Measurements from ENCODE around the gene ZNF641. TPM values are rescaled to one million over a fixed set of nuclear protein-coding genes. Genes with fewer than 3 reads are reported as not detected.
"Not testable (repeated sequence)": the region's sequence is repeated elsewhere in the genome, so short reads cannot be mapped to it uniquely, and the experiment has no call there.

The ZNF641 gene
- total and polyA plus RNA-seq, 8 donors, result 17.5 to 32.6 (median 27.3) TPM

DNA sequence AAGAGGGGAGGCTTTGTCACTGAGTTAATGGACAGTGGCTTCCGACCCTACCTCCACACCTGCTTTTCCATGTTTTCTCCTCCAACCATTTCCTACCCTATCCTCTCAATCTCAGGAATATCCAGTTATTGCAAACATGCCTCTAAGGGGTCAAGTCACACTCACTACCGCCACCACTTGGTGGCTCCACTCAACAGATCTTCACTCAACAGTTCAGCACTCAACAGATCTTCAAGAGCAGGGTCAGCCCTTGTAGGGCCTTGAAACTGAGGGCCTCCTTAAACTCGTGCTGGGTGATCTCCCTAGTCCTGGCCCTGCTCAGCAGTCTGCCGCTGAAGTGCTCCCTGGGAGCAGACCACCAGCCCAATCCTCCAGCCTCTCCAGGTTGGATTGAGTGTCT is 14.2 kb downstream of the ZNF641 start:
- Histone ChIP-seq H3K4me3 (no peak overlapping the region), H3K9me3 (no peaks in the 10 kb centered on the region), H3K4me1 (peaks cover 0 to 4% of the 10 kb centered on the region in 2 donors), H3K27me3 (no peaks in the 10 kb centered on the region), H3K36me3 (peaks cover 0 to 23% of the 10 kb centered on the region in 2 donors), H3K27ac (no peak overlapping the region)
- peak; percentile 78 for ATAC-seq
- TF ChIP-seq, protein P1, sequence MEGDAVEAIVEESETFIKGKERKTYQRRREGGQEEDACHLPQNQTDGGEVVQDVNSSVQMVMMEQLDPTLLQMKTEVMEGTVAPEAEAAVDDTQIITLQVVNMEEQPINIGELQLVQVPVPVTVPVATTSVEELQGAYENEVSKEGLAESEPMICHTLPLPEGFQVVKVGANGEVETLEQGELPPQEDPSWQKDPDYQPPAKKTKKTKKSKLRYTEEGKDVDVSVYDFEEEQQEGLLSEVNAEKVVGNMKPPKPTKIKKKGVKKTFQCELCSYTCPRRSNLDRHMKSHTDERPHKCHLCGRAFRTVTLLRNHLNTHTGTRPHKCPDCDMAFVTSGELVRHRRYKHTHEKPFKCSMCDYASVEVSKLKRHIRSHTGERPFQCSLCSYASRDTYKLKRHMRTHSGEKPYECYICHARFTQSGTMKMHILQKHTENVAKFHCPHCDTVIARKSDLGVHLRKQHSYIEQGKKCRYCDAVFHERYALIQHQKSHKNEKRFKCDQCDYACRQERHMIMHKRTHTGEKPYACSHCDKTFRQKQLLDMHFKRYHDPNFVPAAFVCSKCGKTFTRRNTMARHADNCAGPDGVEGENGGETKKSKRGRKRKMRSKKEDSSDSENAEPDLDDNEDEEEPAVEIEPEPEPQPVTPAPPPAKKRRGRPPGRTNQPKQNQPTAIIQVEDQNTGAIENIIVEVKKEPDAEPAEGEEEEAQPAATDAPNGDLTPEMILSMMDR (IDR thresholded peaks at IDR 0.05), result no peak
- intact Hi-C loops (cut with DNase I), result no loop called here
- DNase-seq, result peak in 1 of 4 donors; percentile 28

DNA sequence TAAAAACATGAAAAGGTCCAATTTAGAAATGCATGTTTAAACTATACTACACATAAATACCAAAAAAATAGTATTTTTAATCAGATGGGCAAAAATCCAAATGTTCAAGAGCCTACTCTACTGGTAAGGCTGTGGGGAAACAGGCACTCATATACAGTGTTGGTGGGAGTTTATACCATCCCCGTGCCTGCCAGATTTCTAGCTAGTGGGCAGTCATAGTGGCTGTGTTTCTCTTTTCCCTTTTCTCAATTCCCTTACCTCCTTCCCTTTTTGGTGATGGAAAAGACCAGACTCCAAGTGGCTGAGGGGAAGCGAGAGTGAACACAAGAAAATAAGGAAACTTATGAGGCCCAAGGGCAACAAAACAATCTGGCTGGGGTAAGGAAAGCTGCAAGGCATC is 14.7 kb downstream of the ZNF641 start:
- ATAC-seq, result peak; percentile 60

DNA sequence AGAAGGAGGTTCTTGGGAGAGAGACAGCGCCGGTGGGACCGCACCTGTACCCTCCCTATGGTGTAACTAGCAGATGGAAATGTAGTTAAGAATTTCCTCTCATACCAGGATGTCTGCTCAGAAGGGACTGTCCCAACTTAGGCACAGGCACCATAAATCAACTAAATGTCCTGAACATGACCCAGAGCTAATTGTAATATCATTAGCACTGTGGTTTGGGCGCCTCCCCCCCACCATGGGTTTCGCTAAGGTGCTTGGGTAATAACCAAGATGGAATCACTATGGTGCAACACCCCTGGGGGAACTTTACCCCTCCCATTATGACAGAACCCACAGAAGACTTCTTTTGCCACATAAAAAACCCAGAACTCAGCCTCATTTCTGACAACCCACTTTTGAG is 15.9 kb downstream of the ZNF641 start:
- TF ChIP-seq, protein P1 (IDR thresholded peaks at IDR 0.05), result no peak

More for the DNA sequence above, 14.7 kb downstream of the ZNF641 start:
- intact Hi-C loops (cut with DNase I), result no loop called here
- peak in 1 of 4 donors; percentile 51 for DNase-seq
- TF ChIP-seq, protein P1 (IDR thresholded peaks at IDR 0.05), result no peak
- Histone ChIP-seq H3K27me3 (no peaks in the 10 kb centered on the region), H3K4me1 (peaks cover 0 to under 1% of the 10 kb centered on the region in 2 donors), H3K27ac (no peak overlapping the region), H3K9me3 (no peaks in the 10 kb centered on the region), H3K36me3 (peaks cover 0 to 20% of the 10 kb centered on the region in 2 donors), H3K4me3 (no peak overlapping the region)

DNA sequence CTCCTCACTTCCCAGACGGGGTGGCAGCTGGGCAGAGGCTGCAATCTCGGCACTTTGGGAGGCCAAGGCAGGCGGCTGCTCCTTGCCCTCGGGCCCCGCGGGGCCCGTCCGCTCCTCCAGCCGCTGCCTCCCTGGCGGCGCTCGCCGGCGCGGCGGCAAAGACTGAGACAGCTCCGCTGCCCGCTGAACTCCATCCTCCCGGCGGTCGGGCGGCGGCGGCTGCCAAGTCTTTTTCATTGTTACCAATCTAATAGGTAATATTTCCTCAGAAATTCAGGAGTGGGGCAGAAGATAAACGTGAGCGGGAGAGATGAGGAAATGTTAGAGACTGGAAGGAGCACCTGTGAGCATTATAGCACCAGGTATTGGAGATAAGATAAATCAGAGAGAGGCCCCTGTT is 17.0 kb downstream of the ZNF641 start:
- H3K9me3 ChIP-seq; H3K4me3 ChIP-seq; H3K27me3 ChIP-seq; intact Hi-C loops (cut with DNase I); H3K36me3 ChIP-seq; H3K27ac ChIP-seq; ATAC-seq; H3K4me1 ChIP-seq; DNase-seq: not testable (repeated sequence)

More for the DNA sequence above, 15.9 kb downstream of the ZNF641 start:
- ATAC-seq (no peak), DNase-seq (no peak)
- intact Hi-C loops (cut with DNase I), result no loop called here
- no peaks in the 10 kb centered on the region for H3K9me3 ChIP-seq
- peaks cover 0 to 7% of the 10 kb centered on the region in 2 donors for H3K36me3 ChIP-seq
- H3K27ac ChIP-seq, result no peak overlapping the region
- no peaks in the 10 kb centered on the region for H3K4me1 ChIP-seq
- no peak overlapping the region for H3K4me3 ChIP-seq
- H3K27me3 ChIP-seq, result no peaks in the 10 kb centered on the region

DNA sequence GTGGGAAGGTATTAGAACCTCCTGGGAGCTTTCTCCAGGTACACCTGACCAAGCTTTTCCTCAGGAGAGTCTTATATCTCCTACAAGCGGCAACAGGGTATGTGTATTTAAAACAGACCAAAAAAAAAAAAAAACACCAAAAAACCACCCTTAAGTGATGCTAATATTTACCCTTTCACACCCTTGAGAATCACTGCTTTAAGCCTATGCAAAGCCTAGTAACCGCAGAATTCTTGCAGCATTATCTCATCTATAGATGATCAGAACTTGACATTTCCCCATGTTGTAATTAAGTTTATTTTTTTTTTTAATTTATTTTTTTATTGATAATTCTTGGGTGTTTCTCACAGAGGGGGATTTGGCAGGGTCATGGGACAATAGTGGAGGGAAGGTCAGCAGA is 19.3 kb downstream of the ZNF641 start:
- no peak for DNase-seq
- Histone ChIP-seq H3K36me3 (no peaks in the 10 kb centered on the region), H3K27ac (no peak overlapping the region), H3K4me1 (no peaks in the 10 kb centered on the region), H3K27me3 (peaks cover 0 to 5% of the 10 kb centered on the region in 2 donors), H3K4me3 (no peak overlapping the region), H3K9me3 (no peaks in the 10 kb centered on the region)
- intact Hi-C loops (cut with DNase I), result no loop called here
- TF ChIP-seq, protein P1 (IDR thresholded peaks at IDR 0.05), result no peak
- ATAC-seq, result peak; percentile 64
